ENCODE results near the gene ANGPT4. TPM values are rescaled to one million over a fixed set of nuclear protein-coding genes. Genes with fewer than 3 reads are reported as not detected.

ANGPT4 gene
- polyA plus RNA-seq, 1 of the 3 experiments (the other 2 are of a cell fraction), result not detected

DNA sequence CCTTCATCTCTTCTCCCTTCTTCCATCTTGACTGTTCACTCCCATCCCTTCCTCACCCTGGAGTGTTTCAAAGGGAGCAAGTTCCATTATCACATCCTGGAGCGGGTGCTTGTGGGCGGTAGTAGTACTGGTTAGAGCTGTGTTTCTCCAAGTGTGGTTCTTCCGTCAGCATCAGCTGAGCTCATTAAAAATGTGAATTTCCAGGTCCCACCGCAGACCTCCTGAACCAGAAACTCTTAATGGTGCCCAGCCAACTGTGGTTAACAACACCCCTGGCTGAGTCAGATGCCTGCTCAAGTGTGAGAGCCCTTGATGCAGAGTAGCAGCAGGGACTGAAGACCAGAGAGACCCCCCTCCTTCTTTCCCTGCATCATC, 24.4 kb downstream of the ANGPT4 start:
- Histone ChIP-seq H3K27me3 (ENCODE audit: insufficient read depth) (no peaks in the 10 kb centered on the region; the same call in 1 of the 2 replicates), H3K9me2 (no peaks in the 10 kb centered on the region), H3K79me2 (ENCODE audit: insufficient read depth) (no peaks in the 10 kb centered on the region), H3K9me3 (no peaks in the 10 kb centered on the region), H3K27ac (ENCODE audit: low read depth in 2 of 2, low read length in 1 of 2) (no peak overlapping the region), H3K4me3 (ENCODE audit: low read depth in 2 of 2, low read length in 1 of 2) (no peak overlapping the region), H3K4me1 (ENCODE audit: control insufficient read depth in 1 of 2, insufficient read depth in 2 of 2, low read depth in 1 of 2, low read length in 1 of 2) (peaks cover 0 to 15% of the 10 kb centered on the region in 2 experiments; a peak in 1 of 4 replicates), H3F3A (replicated peaks; ENCODE audit: insufficient read depth) (no peaks in the 10 kb centered on the region), H3K36me3 (replicated peaks in 1 of 2; ENCODE audit: control insufficient read depth in 1 of 2, insufficient read depth in 2 of 2, low read length in 1 of 2) (no peaks in the 10 kb centered on the region), H3K4me2 (no peak overlapping the region), H2AFZ (ENCODE audit: low read depth) (no peak overlapping the region), H4K20me1 (ENCODE audit: insufficient read depth) (no peaks in the 10 kb centered on the region), H3K9ac (no peak overlapping the region)
- no peak for TF ChIP-seq CHD2 (IDR thresholded peaks at IDR 0.05; ENCODE audit: low read length, partially characterized antibody)
- no peak for TF ChIP-seq MEF2A (IDR thresholded peaks at IDR 0.05; ENCODE audit: borderline replicate concordance, low read depth)
- TF ChIP-seq, protein P1, sequence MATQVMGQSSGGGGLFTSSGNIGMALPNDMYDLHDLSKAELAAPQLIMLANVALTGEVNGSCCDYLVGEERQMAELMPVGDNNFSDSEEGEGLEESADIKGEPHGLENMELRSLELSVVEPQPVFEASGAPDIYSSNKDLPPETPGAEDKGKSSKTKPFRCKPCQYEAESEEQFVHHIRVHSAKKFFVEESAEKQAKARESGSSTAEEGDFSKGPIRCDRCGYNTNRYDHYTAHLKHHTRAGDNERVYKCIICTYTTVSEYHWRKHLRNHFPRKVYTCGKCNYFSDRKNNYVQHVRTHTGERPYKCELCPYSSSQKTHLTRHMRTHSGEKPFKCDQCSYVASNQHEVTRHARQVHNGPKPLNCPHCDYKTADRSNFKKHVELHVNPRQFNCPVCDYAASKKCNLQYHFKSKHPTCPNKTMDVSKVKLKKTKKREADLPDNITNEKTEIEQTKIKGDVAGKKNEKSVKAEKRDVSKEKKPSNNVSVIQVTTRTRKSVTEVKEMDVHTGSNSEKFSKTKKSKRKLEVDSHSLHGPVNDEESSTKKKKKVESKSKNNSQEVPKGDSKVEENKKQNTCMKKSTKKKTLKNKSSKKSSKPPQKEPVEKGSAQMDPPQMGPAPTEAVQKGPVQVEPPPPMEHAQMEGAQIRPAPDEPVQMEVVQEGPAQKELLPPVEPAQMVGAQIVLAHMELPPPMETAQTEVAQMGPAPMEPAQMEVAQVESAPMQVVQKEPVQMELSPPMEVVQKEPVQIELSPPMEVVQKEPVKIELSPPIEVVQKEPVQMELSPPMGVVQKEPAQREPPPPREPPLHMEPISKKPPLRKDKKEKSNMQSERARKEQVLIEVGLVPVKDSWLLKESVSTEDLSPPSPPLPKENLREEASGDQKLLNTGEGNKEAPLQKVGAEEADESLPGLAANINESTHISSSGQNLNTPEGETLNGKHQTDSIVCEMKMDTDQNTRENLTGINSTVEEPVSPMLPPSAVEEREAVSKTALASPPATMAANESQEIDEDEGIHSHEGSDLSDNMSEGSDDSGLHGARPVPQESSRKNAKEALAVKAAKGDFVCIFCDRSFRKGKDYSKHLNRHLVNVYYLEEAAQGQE (IDR thresholded peaks at IDR 0.05; ENCODE audit: low read depth, low read length), result no peak
- TF ChIP-seq TAF1 (IDR thresholded peaks at IDR 0.05; ENCODE audit: borderline replicate concordance, low read depth, low read length), result no peak
- no peak for TF ChIP-seq JUND (IDR thresholded peaks at IDR 0.05)
- TF ChIP-seq MAX (IDR thresholded peaks at IDR 0.05; ENCODE audit: low read depth), result no peak
- no peak for TF ChIP-seq RXRA (IDR thresholded peaks at IDR 0.05; ENCODE audit: borderline replicate concordance, low read depth)
- no peak for TF ChIP-seq NFIC (IDR thresholded peaks at IDR 0.05; ENCODE audit: borderline replicate concordance)
- TF ChIP-seq RFX5 (IDR thresholded peaks at IDR 0.05; ENCODE audit: low read length), result no peak
- TF ChIP-seq FOXM1 (IDR thresholded peaks at IDR 0.05; ENCODE audit: low read depth), result no peak
- no peak for TF ChIP-seq TCF12 (IDR thresholded peaks at IDR 0.05)
- TF ChIP-seq, protein P2, sequence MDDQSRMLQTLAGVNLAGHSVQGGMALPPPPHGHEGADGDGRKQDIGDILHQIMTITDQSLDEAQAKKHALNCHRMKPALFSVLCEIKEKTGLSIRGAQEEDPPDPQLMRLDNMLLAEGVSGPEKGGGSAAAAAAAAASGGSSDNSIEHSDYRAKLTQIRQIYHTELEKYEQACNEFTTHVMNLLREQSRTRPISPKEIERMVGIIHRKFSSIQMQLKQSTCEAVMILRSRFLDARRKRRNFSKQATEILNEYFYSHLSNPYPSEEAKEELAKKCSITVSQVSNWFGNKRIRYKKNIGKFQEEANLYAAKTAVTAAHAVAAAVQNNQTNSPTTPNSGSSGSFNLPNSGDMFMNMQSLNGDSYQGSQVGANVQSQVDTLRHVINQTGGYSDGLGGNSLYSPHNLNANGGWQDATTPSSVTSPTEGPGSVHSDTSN (IDR thresholded peaks at IDR 0.05), result no peak
- TF ChIP-seq FOXJ3 (CRISPR knock-in tag; IDR thresholded peaks at IDR 0.05), result no peak
- TF ChIP-seq POLR2AphosphoS5 (IDR thresholded peaks at IDR 0.05; ENCODE audit: low read depth, low read length), result no peak
- no peak for TF ChIP-seq TEAD4 (IDR thresholded peaks at IDR 0.05; ENCODE audit: borderline replicate concordance, insufficient read depth)
- TF ChIP-seq SMC3 (IDR thresholded peaks at IDR 0.05; ENCODE audit: low read depth, low read length), result no peak
- TF ChIP-seq CTCF (IDR thresholded peaks at IDR 0.05), result no peak
- TF ChIP-seq, protein P3, sequence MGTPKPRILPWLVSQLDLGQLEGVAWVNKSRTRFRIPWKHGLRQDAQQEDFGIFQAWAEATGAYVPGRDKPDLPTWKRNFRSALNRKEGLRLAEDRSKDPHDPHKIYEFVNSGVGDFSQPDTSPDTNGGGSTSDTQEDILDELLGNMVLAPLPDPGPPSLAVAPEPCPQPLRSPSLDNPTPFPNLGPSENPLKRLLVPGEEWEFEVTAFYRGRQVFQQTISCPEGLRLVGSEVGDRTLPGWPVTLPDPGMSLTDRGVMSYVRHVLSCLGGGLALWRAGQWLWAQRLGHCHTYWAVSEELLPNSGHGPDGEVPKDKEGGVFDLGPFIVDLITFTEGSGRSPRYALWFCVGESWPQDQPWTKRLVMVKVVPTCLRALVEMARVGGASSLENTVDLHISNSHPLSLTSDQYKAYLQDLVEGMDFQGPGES (IDR thresholded peaks at IDR 0.05; ENCODE audit: low read depth, low read length), result no peak
- no peak for TF ChIP-seq SIN3A (IDR thresholded peaks at IDR 0.05; ENCODE audit: borderline replicate concordance, low read depth, low read length)
- no peak for TF ChIP-seq NRF1 (IDR thresholded peaks at IDR 0.05; ENCODE audit: low read depth, low read length)
- ChIA-PET CTCF (interaction anchor here (1.1 to 1.5 kb wide), 2 partner anchors 65 to 75 kb away, joined by 3 to 4 read pairs; no protein-coding TSS in a partner anchor), POLR2A (no interaction called here)
- WGBS (ENCODE audit: low lambda C conversion rate), result 58% methylated on average over 4 of the region's 4 CpGs
- DNase-seq, result no peak
